Natural killer cell (primary cell): ENCODE measurements around the gene AKAP6. TPM values are rescaled to one million over a fixed set of nuclear protein-coding genes. Genes with fewer than 3 reads are reported as not detected.

ENCODE experiments used
- ATAC-seq, 3 donors: fragments of 150-1000 bp in 2 of 3; fragments of 200-7000 bp in 1 of 3; cut with Tn5 transposase; 1 replicate in 1 of 3; 2 replicates in 2 of 3; pipeline ENCODE4 v1.10.0; 2021; ENCODE audit warnings: mild to moderate bottlenecking in 2 of 3, moderate library complexity in 2 of 3
- DNase-seq, 2 donors: peaks; one replicate each; pipeline versions ENCODE4 v3.0.0 to v3.0.0-alpha.2; 2013 to 2021; ENCODE audit warnings: mixed read lengths in 1 of 2
- H3K27ac ChIP-seq: one replicate; pipeline ENCODE4 v1.5.1; 2013; ENCODE audit warnings: mild to moderate bottlenecking, low read length
- H3K27me3 ChIP-seq: one replicate; pipeline ENCODE4 v1.6.1; 2013; ENCODE audit warnings: low read length; ENCODE audit not compliant: control insufficient read depth, insufficient read depth
- H3K36me3 ChIP-seq: one replicate; pipeline ENCODE4 v1.6.1; 2013; ENCODE audit warnings: low read length; ENCODE audit not compliant: control insufficient read depth, insufficient read depth
- H3K4me1 ChIP-seq: one replicate; pipeline ENCODE4 v1.6.1; 2013; ENCODE audit warnings: low read length; ENCODE audit not compliant: control insufficient read depth, insufficient read depth
- H3K4me3 ChIP-seq: one replicate; pipeline ENCODE4 v1.5.1; 2013; ENCODE audit warnings: low read length
- H3K9me3 ChIP-seq: one replicate; pipeline ENCODE4 v1.6.1; 2013; ENCODE audit warnings: low read length; ENCODE audit not compliant: control insufficient read depth, insufficient read depth
- H3K27ac Mint-ChIP-seq, 2 donors: one replicate each; pipeline ENCODE4 v1.8.0; 2022; ENCODE audit warnings: mild to moderate bottlenecking in 2 of 2, mixed read lengths in 2 of 2, moderate library complexity in 1 of 2
- H3K27me3 Mint-ChIP-seq, 2 donors: one replicate each; pipeline ENCODE4 v1.8.0; 2022; ENCODE audit warnings: low read depth in 2 of 2, mixed read lengths in 2 of 2
- H3K36me3 Mint-ChIP-seq: one replicate; pipeline ENCODE4 v1.8.0; 2022; ENCODE audit warnings: mixed read lengths
- H3K4me1 Mint-ChIP-seq, 2 donors: one replicate each; pipeline ENCODE4 v1.8.0; 2022; ENCODE audit warnings: mixed read lengths in 2 of 2
- H3K4me3 Mint-ChIP-seq: one replicate; pipeline ENCODE4 v1.8.0; 2022; ENCODE audit warnings: mild to moderate bottlenecking, moderate library complexity, mixed read lengths
- H3K9me3 Mint-ChIP-seq, 2 donors: one replicate each; pipeline ENCODE4 v1.8.0; 2022; ENCODE audit warnings: mixed read lengths in 2 of 2
- CTCF ChIP-seq: fragments of 200-600 bp; IDR thresholded peaks from one replicate; pipeline ENCODE4 v1.8.0; 2022; ENCODE audit warnings: antibody characterized with exemption
- WGBS: methylation state at CpG from one replicate; pipeline ENCODE4 v1.1.7; 2013; ENCODE audit warnings: missing lambda C conversion rate; ENCODE audit not compliant: insufficient coverage; 5-methylcytosine and 5-hydroxymethylcytosine counted together
- intact Hi-C: fragments of 100-400 bp; cut with micrococcal nuclease; formaldehyde crosslinking; loops from one replicate; pipeline ENCODE4 v1.14.2; 2022
- total RNA-seq, 4 donors: library from RNA; stranded (reverse); fragments of 120-200 nt in 1 of 4; gene quantifications; one replicate each; pipeline versions ENCODE4 v1.2.3 to v1.2.4, GENCODE V29; 2013 to 2022

Gene AKAP6
- total RNA-seq, 3 donors from 2014 or later (not counting 1 experiment from before 2014, with no cell fraction given), result 0.21 to 1.3 (median 0.80) TPM

- Mint-ChIP-seq H3K27me3 (no peaks in the 10 kb centered on the region), H3K36me3 (no peaks in the 10 kb centered on the region), H3K9me3 (peaks cover 2 to 8% of the 10 kb centered on the region in 2 donors), H3K27ac (no peak overlapping the region), H3K4me1 (no peaks in the 10 kb centered on the region), H3K4me3 (no peak overlapping the region)
- no peak for TF ChIP-seq CTCF
- Histone ChIP-seq H3K36me3 (no peaks in the 10 kb centered on the region), H3K4me1 (no peaks in the 10 kb centered on the region), H3K9me3 (no peaks in the 10 kb centered on the region), H3K4me3 (no peak overlapping the region), H3K27ac (no peak overlapping the region), H3K27me3 (no peaks in the 10 kb centered on the region)
- 8% methylated on average over 1 of the region's 3 CpGs for WGBS
- no peak for DNase-seq
- no peak for ATAC-seq
- intact Hi-C loops, result no loop called here
These were observed 365.8 kb downstream of the AKAP6 start for GRCh38 chr14:32694795-32695449.

- Mint-ChIP-seq H3K9me3 (peaks cover 2 to 8% of the 10 kb centered on the region in 2 donors), H3K27ac (no peak overlapping the region), H3K4me3 (no peak overlapping the region), H3K36me3 (no peaks in the 10 kb centered on the region), H3K27me3 (no peaks in the 10 kb centered on the region), H3K4me1 (no peaks in the 10 kb centered on the region)
- no CpG with 5 or more reads among the region's 3 CpGs for WGBS
- Histone ChIP-seq H3K27me3 (no peaks in the 10 kb centered on the region), H3K36me3 (no peaks in the 10 kb centered on the region), H3K27ac (no peak overlapping the region), H3K4me3 (no peak overlapping the region), H3K9me3 (no peaks in the 10 kb centered on the region), H3K4me1 (no peaks in the 10 kb centered on the region)
- intact Hi-C loops, result no loop called here
- no peak for DNase-seq
- no peak for ATAC-seq
- no peak for TF ChIP-seq CTCF
These were observed 367.4 kb downstream of the AKAP6 start for GRCh38 chr14:32696325-32697091.

GRCh38 chr14:32697114-32697513 is 368.0 kb downstream of the AKAP6 start:
- H3K27me3 ChIP-seq, result no peaks in the 10 kb centered on the region
- H3K4me1 Mint-ChIP-seq, result no peaks in the 10 kb centered on the region
- H3K36me3 ChIP-seq, result no peaks in the 10 kb centered on the region
- H3K27ac Mint-ChIP-seq, result no peak overlapping the region
- H3K27me3 Mint-ChIP-seq, result no peaks in the 10 kb centered on the region
- H3K4me3 Mint-ChIP-seq, result no peak overlapping the region
- no peak overlapping the region for H3K4me3 ChIP-seq
- intact Hi-C loops, result no loop called here
- no peaks in the 10 kb centered on the region for H3K4me1 ChIP-seq
- H3K9me3 ChIP-seq, result no peaks in the 10 kb centered on the region
- peaks cover 2 to 8% of the 10 kb centered on the region in 2 donors for H3K9me3 Mint-ChIP-seq
- ATAC-seq (no peak), DNase-seq (no peak)
- no peak overlapping the region for H3K27ac ChIP-seq
- no CpG with 5 or more reads among the region's 2 CpGs for WGBS
- TF ChIP-seq CTCF, result no peak
- no peaks in the 10 kb centered on the region for H3K36me3 Mint-ChIP-seq
